ENCODE data around the gene SCRN1.

SCRN1 gene

DNA sequence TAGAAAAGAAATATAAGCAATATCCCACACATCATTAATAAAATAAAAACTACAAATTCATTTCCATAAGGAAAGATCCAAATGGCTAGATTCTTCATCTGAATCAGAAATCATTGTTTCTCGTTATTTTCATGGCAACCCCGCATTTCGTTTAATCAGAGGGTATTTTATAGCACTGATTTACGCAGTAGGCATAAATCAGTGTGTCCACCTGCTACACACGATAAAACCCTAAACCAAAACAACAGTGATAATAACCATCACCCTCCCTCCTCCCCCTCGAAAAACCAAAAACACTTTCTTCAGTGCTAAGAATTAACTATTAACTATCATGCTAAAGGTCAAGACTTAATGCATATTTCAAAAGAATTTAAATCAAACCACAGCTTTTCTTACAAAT, 20.4 kb upstream of the SCRN1 start:
- Histone ChIP-seq H3K27me3 (ENCODE audit: insufficient read depth, poor library complexity, severe bottlenecking) (no peaks in the 10 kb centered on the region), H3K4me3 (replicated peaks; ENCODE audit: insufficient read depth, low read length) (no peak overlapping the region), H3K27ac (replicated peaks) (no peak overlapping the region)
- TF ChIP-seq POLR2AphosphoS5 (IDR thresholded peaks at IDR 0.05; ENCODE audit: low read depth), result no peak
- no peak for TF ChIP-seq GABPA (IDR thresholded peaks at IDR 0.05; ENCODE audit: low read depth)
- no peak for TF ChIP-seq REST (IDR thresholded peaks at IDR 0.05; ENCODE audit: insufficient replicate concordance, low read depth)
- TF ChIP-seq SPI1 (IDR thresholded peaks at IDR 0.05; ENCODE audit: borderline replicate concordance, low read depth), result no peak
- TF ChIP-seq, protein P1, sequence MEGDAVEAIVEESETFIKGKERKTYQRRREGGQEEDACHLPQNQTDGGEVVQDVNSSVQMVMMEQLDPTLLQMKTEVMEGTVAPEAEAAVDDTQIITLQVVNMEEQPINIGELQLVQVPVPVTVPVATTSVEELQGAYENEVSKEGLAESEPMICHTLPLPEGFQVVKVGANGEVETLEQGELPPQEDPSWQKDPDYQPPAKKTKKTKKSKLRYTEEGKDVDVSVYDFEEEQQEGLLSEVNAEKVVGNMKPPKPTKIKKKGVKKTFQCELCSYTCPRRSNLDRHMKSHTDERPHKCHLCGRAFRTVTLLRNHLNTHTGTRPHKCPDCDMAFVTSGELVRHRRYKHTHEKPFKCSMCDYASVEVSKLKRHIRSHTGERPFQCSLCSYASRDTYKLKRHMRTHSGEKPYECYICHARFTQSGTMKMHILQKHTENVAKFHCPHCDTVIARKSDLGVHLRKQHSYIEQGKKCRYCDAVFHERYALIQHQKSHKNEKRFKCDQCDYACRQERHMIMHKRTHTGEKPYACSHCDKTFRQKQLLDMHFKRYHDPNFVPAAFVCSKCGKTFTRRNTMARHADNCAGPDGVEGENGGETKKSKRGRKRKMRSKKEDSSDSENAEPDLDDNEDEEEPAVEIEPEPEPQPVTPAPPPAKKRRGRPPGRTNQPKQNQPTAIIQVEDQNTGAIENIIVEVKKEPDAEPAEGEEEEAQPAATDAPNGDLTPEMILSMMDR (IDR thresholded peaks at IDR 0.05; ENCODE audit: insufficient read depth, low read length), result no peak
- DNase-seq (ENCODE audit: low read depth in 1 of 2, low spot score in 1 of 2), result no peak

DNA sequence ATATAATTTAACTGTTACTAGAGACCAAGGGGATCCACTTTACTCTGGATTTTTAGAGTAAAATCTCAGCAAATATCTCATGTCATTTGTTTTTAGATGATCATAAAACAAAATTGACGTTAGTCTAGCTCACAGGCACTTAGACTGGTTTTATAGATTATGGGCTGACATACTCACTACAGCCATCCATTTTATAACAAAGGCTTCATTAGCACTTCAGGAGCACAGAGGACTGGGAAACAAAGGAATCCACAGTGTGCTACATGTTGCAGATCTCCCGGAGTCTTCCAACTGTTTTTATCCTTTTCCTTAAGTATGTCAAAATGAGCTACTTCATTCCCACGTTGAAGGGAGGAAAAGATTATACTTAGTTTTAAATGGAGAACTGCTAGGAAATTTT, 15.9 kb upstream of the SCRN1 start:
- Histone ChIP-seq H3K27me3 (ENCODE audit: insufficient read depth, poor library complexity, severe bottlenecking) (no peaks in the 10 kb centered on the region), H3K4me3 (replicated peaks; ENCODE audit: insufficient read depth, low read length) (no peak overlapping the region), H3K27ac (replicated peaks) (no peak overlapping the region)
- no peak for DNase-seq (ENCODE audit: low read depth in 1 of 2, low spot score in 1 of 2)
- TF ChIP-seq POLR2AphosphoS5 (IDR thresholded peaks at IDR 0.05; ENCODE audit: low read depth) (no peak), REST (IDR thresholded peaks at IDR 0.05; ENCODE audit: insufficient replicate concordance, low read depth) (no peak), GABPA (IDR thresholded peaks at IDR 0.05; ENCODE audit: low read depth) (no peak), SPI1 (IDR thresholded peaks at IDR 0.05; ENCODE audit: borderline replicate concordance, low read depth) (no peak)
- TF ChIP-seq, protein P1 (IDR thresholded peaks at IDR 0.05; ENCODE audit: insufficient read depth, low read length), result no peak

DNA sequence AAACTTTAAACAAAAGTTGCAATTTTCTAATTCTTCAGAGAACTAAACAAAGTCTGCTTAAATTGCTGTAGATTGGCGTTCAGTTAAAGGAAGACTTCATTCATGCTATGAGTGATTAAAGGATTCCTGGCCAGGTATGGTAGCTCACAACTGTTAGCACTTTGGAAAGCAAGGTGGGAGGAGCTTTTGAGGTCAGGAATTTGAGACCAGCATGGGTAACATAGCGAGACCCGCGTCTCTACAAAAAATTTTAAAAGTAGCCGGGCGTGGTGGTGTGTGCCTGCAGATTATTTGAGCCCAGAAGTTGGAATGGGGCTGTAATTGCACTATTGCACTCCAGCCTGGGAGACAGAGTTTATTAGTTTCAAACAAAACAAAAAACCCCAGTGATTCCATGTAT, 13.5 kb upstream of the SCRN1 start:
- no peak for DNase-seq (ENCODE audit: low read depth in 1 of 2, low spot score in 1 of 2)
- TF ChIP-seq POLR2AphosphoS5 (IDR thresholded peaks at IDR 0.05; ENCODE audit: low read depth) (no peak), SPI1 (IDR thresholded peaks at IDR 0.05; ENCODE audit: borderline replicate concordance, low read depth) (no peak)
- Histone ChIP-seq H3K27ac (replicated peaks) (no peak overlapping the region), H3K27me3 (ENCODE audit: insufficient read depth, poor library complexity, severe bottlenecking) (no peaks in the 10 kb centered on the region), H3K4me3 (replicated peaks; ENCODE audit: insufficient read depth, low read length) (no peak overlapping the region)

DNA sequence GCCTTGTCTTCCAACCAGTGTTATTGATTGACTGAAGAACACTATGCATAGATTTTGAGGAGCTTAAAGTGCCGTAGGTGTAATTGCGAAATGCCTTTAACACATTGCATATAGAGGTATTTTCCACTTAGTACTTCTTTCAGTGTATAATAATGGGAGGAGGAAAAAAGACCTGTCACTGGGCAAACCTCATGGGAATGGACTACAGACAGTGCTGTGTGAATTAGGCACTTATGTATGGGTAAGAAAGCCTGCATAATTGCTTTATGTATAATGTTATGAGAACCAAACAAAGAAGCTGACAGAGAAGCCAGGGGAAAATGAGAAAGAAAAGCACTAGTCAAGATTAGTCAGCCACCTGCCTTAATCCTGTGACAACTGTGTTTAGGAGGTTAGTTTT, 12.4 kb upstream of the SCRN1 start:
- no peak overlapping the region for H3K4me3 ChIP-seq (replicated peaks; ENCODE audit: insufficient read depth, low read length)
- no peak for DNase-seq (ENCODE audit: low read depth in 1 of 2, low spot score in 1 of 2)
- H3K27me3 ChIP-seq (ENCODE audit: insufficient read depth, poor library complexity, severe bottlenecking), result no peaks in the 10 kb centered on the region
- H3K27ac ChIP-seq (replicated peaks), result no peak overlapping the region
- no peak for TF ChIP-seq REST (IDR thresholded peaks at IDR 0.05; ENCODE audit: insufficient replicate concordance, low read depth)
- TF ChIP-seq POLR2AphosphoS5 (IDR thresholded peaks at IDR 0.05; ENCODE audit: low read depth), result no peak
- TF ChIP-seq GABPA (IDR thresholded peaks at IDR 0.05; ENCODE audit: low read depth), result no peak
- TF ChIP-seq, protein P1 (IDR thresholded peaks at IDR 0.05; ENCODE audit: insufficient read depth, low read length), result no peak
- TF ChIP-seq SPI1 (IDR thresholded peaks at IDR 0.05; ENCODE audit: borderline replicate concordance, low read depth), result no peak
